Gastroesophageal sphincter (tissue), 4 donors: ENCODE measurements around the gene SYNPO. TPM values are rescaled to one million over a fixed set of nuclear protein-coding genes. Genes with fewer than 3 reads are reported as not detected.

Experiments
- ATAC-seq: fragments of 150-250 bp; one replicate; pipeline ENCODE4 v1.9.1; 2016; ENCODE audit warnings: mild to moderate bottlenecking, moderate library complexity
- H3K27ac ChIP-seq, 4 donors: fragments of 200-600 bp; sonication (generic) in 3 of 4; 1 replicate in 3 of 4; 2 replicates in 1 of 4; pipeline ENCODE4 v1.5.1; 2016 to 2019
- H3K27me3 ChIP-seq: fragments of 200-600 bp; sonication (generic); one replicate; pipeline ENCODE4 v1.5.1; 2019
- H3K36me3 ChIP-seq, 2 donors: fragments of 200-600 bp; sonication (generic); one replicate each; pipeline ENCODE4 v1.5.1; 2019; ENCODE audit warnings: control low read depth in 1 of 2
- H3K4me1 ChIP-seq, 3 donors: fragments of 200-600 bp; sonication (generic); 1 replicate in 2 of 3; 2 replicates in 1 of 3; pipeline ENCODE4 v1.5.1; 2016 to 2019; ENCODE audit warnings: control low read depth in 2 of 3
- H3K4me3 ChIP-seq, 2 donors: fragments of 200-600 bp; sonication (generic); one replicate each; pipeline ENCODE4 v1.5.1; 2019; ENCODE audit warnings: mild to moderate bottlenecking in 1 of 2, moderate library complexity in 1 of 2
- H3K9me3 ChIP-seq, 3 donors: fragments of 200-600 bp; sonication (generic); one replicate each; pipeline ENCODE4 v1.5.1; 2017 to 2019; ENCODE audit warnings: control low read depth in 2 of 3
- EP300 ChIP-seq: sonication (generic); formaldehyde crosslinking; IDR thresholded peaks from one replicate; pipeline ENCODE4 v1.6.1; 2017; ENCODE audit warnings: antibody characterized with exemption, mild to moderate bottlenecking
- POLR2A ChIP-seq, 2 donors: fragments of 450-650 bp; IDR thresholded peaks; one replicate each; pipeline ENCODE4 v1.6.1; 2017; ENCODE audit warnings: antibody characterized with exemption in 2 of 2, mild to moderate bottlenecking in 2 of 2, moderate library complexity in 1 of 2
- POLR2AphosphoS5 ChIP-seq: sonication (generic); formaldehyde crosslinking; IDR thresholded peaks from one replicate; pipeline ENCODE4 v1.6.1; 2017; ENCODE audit warnings: antibody characterized with exemption
- WGBS, 2 donors: methylation state at CpG; one replicate each; pipeline ENCODE4 v1.1.5; 2018; ENCODE audit warnings: low coverage in 1 of 2; 5-methylcytosine and 5-hydroxymethylcytosine counted together
- total RNA-seq, 4 donors: library from RNA; depleted of rRNA; stranded (reverse); fragments of >200 nt; gene quantifications; one replicate each; pipeline ENCODE4 v1.1.0, GENCODE V29; 2016
- TF ChIP-seq, protein P1 (sequence below), 4 experiments: fragments of 200-600 bp in 2 of 4; fragments of 450-650 bp in 2 of 4; sonication (generic) in 1 of 4; IDR thresholded peaks; one replicate each; pipeline ENCODE4 v1.5.1; 2017 to 2019; ENCODE audit warnings: antibody characterized with exemption in 4 of 4, mild to moderate bottlenecking in 2 of 4, moderate library complexity in 2 of 4

The SYNPO gene
- total RNA-seq, 4 donors from 2014 or later, result 31.6 to 50.5 (median 37.4) TPM

DNA sequence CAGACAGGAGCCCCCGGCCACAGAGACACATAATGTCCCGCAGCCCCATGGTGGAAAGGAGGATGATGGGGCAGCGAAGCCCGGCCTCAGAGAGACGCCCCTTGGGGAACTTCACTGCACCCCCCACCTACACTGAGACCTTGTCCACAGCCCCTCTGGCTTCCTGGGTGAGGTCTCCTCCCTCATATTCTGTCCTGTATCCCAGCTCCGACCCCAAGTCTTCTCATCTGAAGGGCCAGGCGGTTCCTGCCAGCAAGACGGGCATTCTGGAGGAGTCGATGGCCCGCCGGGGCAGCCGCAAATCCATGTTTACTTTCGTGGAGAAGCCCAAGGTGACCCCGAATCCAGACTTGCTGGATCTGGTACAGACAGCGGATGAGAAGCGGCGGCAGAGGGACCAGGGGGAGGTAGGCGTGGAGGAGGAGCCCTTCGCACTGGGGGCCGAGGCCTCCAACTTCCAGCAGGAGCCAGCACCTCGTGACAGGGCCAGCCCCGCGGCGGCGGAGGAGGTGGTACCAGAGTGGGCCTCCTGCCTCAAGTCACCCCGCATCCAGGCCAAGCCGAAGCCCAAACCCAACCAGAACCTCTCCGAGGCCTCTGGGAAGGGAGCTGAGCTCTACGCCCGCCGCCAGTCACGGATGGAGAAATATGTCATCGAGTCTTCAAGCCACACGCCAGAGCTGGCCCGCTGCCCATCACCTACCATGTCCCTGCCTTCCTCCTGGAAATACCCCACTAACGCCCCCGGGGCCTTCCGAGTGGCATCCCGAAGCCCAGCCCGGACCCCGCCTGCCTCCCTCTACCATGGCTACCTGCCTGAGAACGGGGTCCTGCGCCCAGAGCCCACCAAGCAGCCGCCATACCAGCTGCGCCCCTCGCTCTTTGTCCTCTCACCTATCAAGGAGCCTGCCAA, 8.9 kb downstream of the SYNPO start:
- Histone ChIP-seq H3K27ac (peak overlapping the region in 1 of 4 donors; percentile 48), H3K36me3 (peaks cover 0 to 52% of the 10 kb centered on the region in 2 donors)
- 78 to 100% methylated on average over 4 to 11 of the region's 46 CpGs for WGBS, 2 donors

DNA sequence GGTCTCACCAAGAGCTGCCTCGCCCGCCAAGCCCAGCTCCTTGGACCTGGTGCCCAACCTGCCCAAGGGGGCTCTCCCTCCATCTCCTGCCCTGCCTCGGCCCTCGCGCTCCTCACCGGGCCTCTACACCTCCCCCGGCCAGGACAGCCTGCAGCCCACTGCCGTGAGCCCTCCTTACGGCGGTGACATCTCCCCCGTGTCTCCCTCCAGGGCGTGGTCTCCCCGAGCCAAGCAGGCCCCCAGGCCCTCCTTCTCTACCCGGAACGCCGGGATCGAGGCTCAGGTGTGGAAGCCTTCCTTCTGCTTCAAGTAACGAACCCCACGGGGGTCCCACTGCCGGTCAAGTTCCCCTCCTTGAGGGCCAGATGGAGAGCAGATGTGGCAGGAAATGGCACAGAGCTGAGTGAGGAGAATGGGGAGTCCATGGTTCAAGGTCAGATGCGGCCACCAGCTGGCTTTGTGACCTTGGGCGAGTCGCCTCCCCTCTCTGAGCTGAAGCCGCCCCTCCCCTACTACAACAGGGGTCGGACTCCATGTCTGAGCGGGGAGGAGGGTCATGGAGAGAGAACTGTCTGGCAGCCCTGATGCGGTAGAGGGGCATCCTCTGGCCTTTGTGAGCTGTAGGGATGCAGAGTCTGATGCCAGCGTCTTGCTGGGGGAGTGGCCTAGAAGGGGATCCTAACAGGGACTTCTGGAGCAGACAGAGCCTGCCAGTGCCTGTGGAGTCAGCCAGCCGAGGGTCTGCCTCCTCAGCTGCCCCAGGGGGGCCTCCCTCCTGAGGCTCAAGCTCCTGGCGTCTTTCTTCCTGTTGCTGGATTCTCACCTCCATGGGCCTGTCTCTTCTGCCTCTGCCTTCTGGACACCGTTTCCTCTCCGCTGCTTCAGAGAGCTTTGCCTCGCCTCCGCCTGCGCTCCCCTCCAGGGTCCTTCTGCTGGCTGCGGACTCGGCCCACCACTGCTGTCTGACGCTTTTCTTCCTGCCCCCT, 9.9 kb downstream of the SYNPO start:
- H3K4me3 ChIP-seq, result no peak overlapping the region
- peaks cover 0 to 52% of the 10 kb centered on the region in 2 donors for H3K36me3 ChIP-seq
- H3K27me3 ChIP-seq, result no peaks in the 10 kb centered on the region
- H3K4me1 ChIP-seq, result peaks cover 0 to 86% (median 10%) of the 10 kb centered on the region in 3 donors
- WGBS, 2 donors, result 84 to 98% methylated on average over 16 to 20 of the region's 38 CpGs
- TF ChIP-seq EP300 (no peak), POLR2A (IDR thresholded peaks at IDR 0.05) (no peak), POLR2AphosphoS5 (no peak)
- TF ChIP-seq, protein P1, sequence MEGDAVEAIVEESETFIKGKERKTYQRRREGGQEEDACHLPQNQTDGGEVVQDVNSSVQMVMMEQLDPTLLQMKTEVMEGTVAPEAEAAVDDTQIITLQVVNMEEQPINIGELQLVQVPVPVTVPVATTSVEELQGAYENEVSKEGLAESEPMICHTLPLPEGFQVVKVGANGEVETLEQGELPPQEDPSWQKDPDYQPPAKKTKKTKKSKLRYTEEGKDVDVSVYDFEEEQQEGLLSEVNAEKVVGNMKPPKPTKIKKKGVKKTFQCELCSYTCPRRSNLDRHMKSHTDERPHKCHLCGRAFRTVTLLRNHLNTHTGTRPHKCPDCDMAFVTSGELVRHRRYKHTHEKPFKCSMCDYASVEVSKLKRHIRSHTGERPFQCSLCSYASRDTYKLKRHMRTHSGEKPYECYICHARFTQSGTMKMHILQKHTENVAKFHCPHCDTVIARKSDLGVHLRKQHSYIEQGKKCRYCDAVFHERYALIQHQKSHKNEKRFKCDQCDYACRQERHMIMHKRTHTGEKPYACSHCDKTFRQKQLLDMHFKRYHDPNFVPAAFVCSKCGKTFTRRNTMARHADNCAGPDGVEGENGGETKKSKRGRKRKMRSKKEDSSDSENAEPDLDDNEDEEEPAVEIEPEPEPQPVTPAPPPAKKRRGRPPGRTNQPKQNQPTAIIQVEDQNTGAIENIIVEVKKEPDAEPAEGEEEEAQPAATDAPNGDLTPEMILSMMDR (IDR thresholded peaks at IDR 0.05), result no peak
- ATAC-seq, result no peak
- H3K27ac ChIP-seq, result peak overlapping the region in 1 of 4 donors; percentile 11
- H3K9me3 ChIP-seq, result no peaks in the 10 kb centered on the region

More for the DNA sequence above, 8.9 kb downstream of the SYNPO start:
- ATAC-seq, result no peak
- H3K27me3 ChIP-seq, result no peaks in the 10 kb centered on the region
- H3K4me3 ChIP-seq, result no peak overlapping the region
- no peak for TF ChIP-seq EP300
- TF ChIP-seq POLR2A (IDR thresholded peaks at IDR 0.05), result no peak
- TF ChIP-seq, protein P1 (IDR thresholded peaks at IDR 0.05), result no peak
- no peak for TF ChIP-seq POLR2AphosphoS5
- H3K4me1 ChIP-seq, result peaks cover 4 to 93% (median 18%) of the 10 kb centered on the region in 3 donors
- H3K9me3 ChIP-seq, result no peaks in the 10 kb centered on the region

DNA sequence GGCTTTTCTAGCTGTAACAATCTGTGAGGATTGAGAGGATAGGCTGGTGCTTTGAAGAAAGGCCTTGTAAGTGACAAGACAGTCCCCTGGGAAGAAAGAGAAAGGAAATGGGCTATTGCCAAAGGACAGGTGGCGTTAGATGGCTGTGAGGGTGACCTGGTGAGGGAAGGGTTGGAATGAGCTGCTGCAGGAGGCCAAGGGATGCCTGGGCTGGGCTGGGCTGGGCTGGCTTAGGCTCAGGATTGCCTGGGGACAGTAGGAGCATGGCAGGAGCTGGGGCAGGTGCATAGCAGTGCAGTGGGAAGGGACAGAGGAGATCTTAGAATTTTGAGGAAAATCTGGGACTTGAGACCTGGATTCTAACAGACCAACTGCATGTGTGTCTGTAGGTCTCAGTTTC, 10.9 kb downstream of the SYNPO start:
- TF ChIP-seq POLR2A (IDR thresholded peaks at IDR 0.05) (no peak), EP300 (no peak), POLR2AphosphoS5 (no peak)
- TF ChIP-seq, protein P1 (IDR thresholded peaks at IDR 0.05), result no peak

DNA sequence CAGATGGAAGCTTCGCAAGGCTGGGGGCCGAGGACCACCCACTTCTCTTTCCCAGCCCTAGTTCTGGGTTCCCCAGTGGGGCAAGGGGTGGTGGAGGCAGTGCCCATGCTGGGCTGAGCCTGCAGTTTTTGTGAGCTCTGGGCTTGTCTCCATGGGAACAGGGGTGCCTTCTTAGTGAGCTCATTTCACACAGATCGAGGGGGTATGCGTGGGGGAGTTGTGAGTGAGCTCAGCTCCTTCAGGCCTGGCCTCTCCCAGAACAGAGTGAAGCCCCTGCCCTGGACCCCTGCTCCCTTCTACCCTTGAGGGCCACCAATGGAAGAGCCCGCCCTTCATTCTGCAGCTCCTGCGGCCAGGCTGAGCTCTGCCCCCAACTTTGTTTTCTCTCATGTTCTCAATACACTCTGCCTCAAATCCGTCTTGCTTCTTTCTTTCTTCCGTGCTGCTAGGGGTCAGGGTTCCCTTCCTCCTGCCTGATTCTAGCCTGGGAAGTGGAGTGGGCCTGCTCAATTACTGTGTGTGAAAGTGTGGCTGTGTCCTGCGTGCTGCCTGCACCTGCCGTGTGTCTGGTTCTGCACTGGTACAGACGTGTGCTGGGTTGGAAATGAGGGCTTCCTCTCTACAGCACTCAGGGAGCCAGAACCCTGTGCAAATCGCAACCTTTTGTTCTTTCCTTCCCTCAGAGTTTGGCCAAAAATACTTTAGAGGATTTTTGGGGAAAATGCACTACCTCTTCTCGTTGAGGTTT, 11.6 kb downstream of the SYNPO start:
- ATAC-seq, result no peak
- no peak for TF ChIP-seq POLR2A (IDR thresholded peaks at IDR 0.05)
- TF ChIP-seq, protein P1 (IDR thresholded peaks at IDR 0.05), result no peak
- no peak for TF ChIP-seq POLR2AphosphoS5
- no peak for TF ChIP-seq EP300
- no peaks in the 10 kb centered on the region for H3K27me3 ChIP-seq
- H3K4me3 ChIP-seq, result no peak overlapping the region
- H3K4me1 ChIP-seq, result peaks cover 0 to 86% (median 12%) of the 10 kb centered on the region in 3 donors
- H3K36me3 ChIP-seq, result peaks cover 0 to 52% of the 10 kb centered on the region in 2 donors
- H3K27ac ChIP-seq, result peak overlapping the region in 3 of 4 donors; percentile 3 to 55 (median 52)
- 70 to 80% methylated on average over 7 to 13 of the region's 13 CpGs for WGBS, 2 donors
- no peaks in the 10 kb centered on the region for H3K9me3 ChIP-seq

More for the DNA sequence above, 10.9 kb downstream of the SYNPO start:
- no peak for ATAC-seq
- Histone ChIP-seq H3K27ac (peak overlapping the region in 1 of 4 donors; percentile 5), H3K9me3 (no peaks in the 10 kb centered on the region), H3K36me3 (peaks cover 0 to 52% of the 10 kb centered on the region in 2 donors), H3K4me3 (no peak overlapping the region), H3K4me1 (peaks cover 0 to 87% (median 9%) of the 10 kb centered on the region in 3 donors), H3K27me3 (no peaks in the 10 kb centered on the region)
- WGBS, 2 donors, result 83 to 100% methylated on average over 1 of the region's 1 CpG
